SKM-1 (cell line): ENCODE data around the gene RUBCN.
"Not testable (repeated sequence)": the region's sequence is repeated elsewhere in the genome, so short reads cannot be mapped to it uniquely, and the experiment has no call there.

Source experiments
- DNase-seq: peaks from one replicate; lab custom pipeline; 2025; ENCODE audit not compliant: unreplicated experiment; lab: John Stamatoyannopoulos, UW

The RUBCN gene

GRCh38 chr3:197659144-197659543, 77.6 kb downstream of the RUBCN start:
- DNase-seq, result not testable (repeated sequence)

- not testable (repeated sequence) for DNase-seq
These were observed 78.0 kb downstream of the RUBCN start for GRCh38 chr3:197658706-197659105.

GRCh38 chr3:197657541-197658292, 79.0 kb downstream of the RUBCN start:
- DNase-seq, result not testable (repeated sequence)

DNA sequence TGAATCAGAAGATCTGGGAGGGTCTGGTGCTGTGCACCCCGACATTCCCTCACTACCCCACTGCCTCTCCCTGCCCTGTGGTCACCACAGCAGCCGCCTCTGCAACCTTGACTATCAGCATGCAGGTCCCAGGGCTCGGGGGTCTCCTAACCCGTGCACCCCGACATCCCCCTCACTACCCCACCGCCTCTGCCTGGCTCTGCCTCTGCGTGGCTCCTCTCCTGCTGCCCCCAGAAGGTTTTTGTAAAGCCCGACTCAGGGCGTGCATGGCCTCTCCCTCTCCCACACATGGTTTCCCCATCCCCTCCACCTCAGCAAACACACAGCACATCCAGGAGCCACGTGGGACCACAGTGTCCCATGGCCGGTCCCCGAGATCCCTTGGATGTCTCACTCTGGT, 79.7 kb downstream of the RUBCN start:
- not testable (repeated sequence) for DNase-seq

GRCh38 chr3:197656129-197656528, 80.6 kb downstream of the RUBCN start:
- DNase-seq, result not testable (repeated sequence)

DNA sequence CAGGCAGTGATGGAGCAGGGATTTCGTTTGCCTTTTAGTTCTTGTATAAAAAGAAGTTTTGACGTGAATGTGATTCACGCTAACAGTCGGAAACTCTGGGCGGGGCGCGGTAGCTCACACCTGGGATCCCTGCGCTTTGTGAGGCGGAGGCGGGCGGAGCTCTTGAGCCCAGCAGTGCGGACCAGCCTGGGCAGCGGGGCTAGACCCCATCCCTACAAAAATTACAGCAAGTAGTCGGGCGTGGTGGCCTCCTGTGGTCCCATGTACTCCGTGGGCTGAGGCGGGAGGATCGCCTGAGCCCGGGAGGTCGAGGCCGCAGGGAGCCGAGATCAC, 81.7 kb downstream of the RUBCN start:
- not testable (repeated sequence) for DNase-seq

- not testable (repeated sequence) for DNase-seq
These were observed 82.4 kb downstream of the RUBCN start for GRCh38 chr3:197654090-197654997.

GRCh38 chr3:197652860-197653259, 83.8 kb downstream of the RUBCN start:
- DNase-seq, result not testable (repeated sequence)

- not testable (repeated sequence) for DNase-seq
These were observed 89.1 kb downstream of the RUBCN start for GRCh38 chr3:197647649-197648048.

DNA sequence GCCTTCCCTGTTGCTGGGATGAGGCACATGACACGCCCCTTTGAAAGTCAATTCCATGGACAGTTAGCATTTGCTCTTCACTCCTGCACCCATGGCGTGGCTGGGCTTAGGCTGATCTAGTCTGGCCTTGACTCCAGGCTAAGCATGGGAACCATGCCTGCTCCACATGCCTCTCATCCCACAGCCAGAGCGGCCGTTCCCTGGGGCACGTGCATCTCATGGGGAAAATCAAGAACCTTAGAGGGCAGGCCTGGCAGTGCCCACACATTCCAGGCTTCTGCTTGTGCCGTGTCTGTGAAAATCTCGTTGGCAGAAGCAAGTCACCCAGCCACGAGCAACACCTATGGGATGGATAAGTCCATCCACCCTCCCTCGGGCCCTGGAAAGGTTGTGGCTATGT, 89.5 kb downstream of the RUBCN start:
- DNase-seq, result not testable (repeated sequence)

- DNase-seq, result not testable (repeated sequence)
These were observed 90.4 kb downstream of the RUBCN start for GRCh38 chr3:197646294-197646693.

DNA sequence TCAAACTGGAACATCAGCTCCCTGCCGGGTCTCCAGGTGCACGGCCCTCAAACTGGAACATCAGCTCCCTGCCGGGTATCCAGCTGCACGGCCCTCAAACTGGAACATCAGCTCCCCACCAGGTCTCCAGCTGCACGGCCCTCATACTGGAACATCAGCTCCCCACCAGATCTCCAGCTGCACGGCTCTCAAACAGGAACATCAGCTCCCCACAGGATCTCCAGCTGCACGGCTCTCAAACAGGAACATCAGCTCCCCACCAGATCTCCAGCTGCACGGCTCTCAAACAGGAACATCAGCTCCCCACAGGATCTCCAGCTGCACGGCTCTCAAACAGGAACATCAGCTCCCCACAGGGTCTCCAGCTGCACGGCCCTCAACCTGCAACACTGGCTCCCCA, 99.1 kb downstream of the RUBCN start:
- DNase-seq, result not testable (repeated sequence)

- DNase-seq, result not testable (repeated sequence)
These were observed 104.7 kb downstream of the RUBCN start for GRCh38 chr3:197631989-197632388.

GRCh38 chr3:197630766-197631165, 105.9 kb downstream of the RUBCN start:
- DNase-seq, result not testable (repeated sequence)

GRCh38 chr3:197629286-197629685, 107.4 kb downstream of the RUBCN start:
- DNase-seq, result not testable (repeated sequence)

DNA sequence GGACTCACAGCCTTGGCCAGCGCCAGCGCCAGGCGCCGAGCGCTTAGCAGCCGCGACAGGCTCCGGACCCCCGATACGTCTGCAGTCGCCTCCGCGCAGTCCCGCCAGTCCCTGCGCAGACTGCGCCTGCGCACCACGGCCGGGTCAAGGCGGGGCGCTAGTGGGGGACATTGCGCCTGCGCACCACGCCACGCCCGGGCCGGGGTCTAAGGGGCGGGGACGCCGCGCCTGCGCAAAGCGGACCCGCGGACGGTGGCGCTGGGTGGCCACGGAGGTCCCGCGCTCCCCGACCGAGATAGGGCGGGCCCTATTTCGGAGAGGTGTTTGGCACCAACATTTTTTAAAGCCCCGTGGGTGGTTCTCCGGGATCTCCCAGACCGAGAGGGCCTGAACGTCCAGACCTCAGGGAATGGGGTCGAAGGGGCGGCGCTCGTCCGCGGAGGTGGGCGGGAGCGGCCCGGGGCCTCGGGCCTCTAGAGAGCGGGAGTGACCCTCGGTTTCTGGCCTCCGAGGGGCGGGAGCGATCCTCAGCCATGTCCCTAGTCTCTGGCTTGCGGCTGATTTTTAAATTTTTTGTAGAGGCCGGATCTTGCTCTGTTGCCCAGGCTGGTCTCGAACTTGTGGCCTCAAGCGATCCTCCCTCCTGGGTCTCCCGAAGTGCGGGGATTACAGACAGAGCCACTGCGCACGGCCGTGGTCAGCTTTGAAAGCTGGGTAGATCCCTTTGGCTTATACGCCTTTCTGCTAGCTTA, 108.8 kb downstream of the RUBCN start:
- not testable (repeated sequence) for DNase-seq

DNA sequence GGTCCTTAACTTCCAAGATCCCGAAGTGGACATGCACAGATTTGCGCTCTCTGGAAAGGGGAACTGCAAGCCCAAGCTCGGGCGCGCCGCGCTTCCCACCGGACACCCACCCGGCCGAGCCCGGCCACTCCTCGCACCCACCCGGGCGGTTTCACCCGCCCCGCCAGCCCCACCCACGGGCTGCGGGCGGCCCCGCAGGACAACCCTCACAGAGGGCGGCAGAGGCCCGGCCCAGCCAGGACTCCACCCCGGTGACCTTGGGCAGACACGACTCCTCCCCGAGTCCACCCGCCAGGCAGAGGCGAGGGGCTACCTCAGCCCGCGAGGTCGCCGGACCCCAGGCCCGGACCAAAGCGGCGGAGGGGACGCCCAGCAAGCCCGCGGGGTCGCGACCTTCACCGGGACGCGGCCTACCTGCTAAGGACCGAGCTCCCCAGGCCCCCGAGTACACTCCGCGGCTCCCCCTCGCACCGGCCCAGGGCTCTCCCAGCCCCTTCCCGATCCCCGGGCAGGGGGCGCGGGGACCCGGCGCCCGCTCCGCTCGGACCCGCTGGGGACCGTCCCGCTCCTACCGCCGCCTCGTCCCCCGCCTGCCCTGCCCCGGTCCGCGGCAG, 109.4 kb downstream of the RUBCN start:
- not testable (repeated sequence) for DNase-seq

GRCh38 chr3:197626404-197627157, 110.1 kb downstream of the RUBCN start:
- not testable (repeated sequence) for DNase-seq

GRCh38 chr3:197621478-197621877, 115.2 kb downstream of the RUBCN start:
- not testable (repeated sequence) for DNase-seq
